Stomach (tissue), 9 donors: ENCODE measurements around the gene MRAS. TPM values are rescaled to one million over a fixed set of nuclear protein-coding genes. Genes with fewer than 3 reads are reported as not detected.
A peak's percentile ranks its signal among the peaks of the same experiment; 100 is the strongest.

Experiments used
- DNase-seq, 2 donors: peaks; one replicate each; pipeline versions ENCODE4 v3.0.0 to v3.0.0-alpha.2; 2013 to 2019
- H3K27ac ChIP-seq, 5 donors: fragments of 200-600 bp in 4 of 5; sonication (generic) in 4 of 5; one replicate each; pipeline ENCODE4 v1.5.1; 2013 to 2019; ENCODE audit warnings: mild to moderate bottlenecking in 1 of 5, moderate library complexity in 1 of 5
- H3K27me3 ChIP-seq, 3 donors: fragments of 200-600 bp; sonication (generic); one replicate each; pipeline ENCODE4 v1.5.1; 2017 to 2019; ENCODE audit warnings: mixed run types in 1 of 3
- H3K36me3 ChIP-seq, 4 donors: fragments of 200-600 bp; sonication (generic); 1 replicate in 3 of 4; 2 replicates in 1 of 4; pipeline ENCODE4 v1.5.1; 2016 to 2019
- H3K4me1 ChIP-seq, 4 donors: fragments of 200-600 bp; sonication (generic); one replicate each; pipeline ENCODE4 v1.5.1; 2016 to 2019
- H3K4me3 ChIP-seq, 4 donors: fragments of 200-600 bp; sonication (generic) in 3 of 4; one replicate each; pipeline ENCODE4 v1.5.1; 2016 to 2019; ENCODE audit warnings: mild to moderate bottlenecking in 1 of 4
- H3K9me3 ChIP-seq, 4 donors: fragments of 200-600 bp; sonication (generic); one replicate each; pipeline ENCODE4 v1.5.1; 2016 to 2019
- EP300 ChIP-seq: sonication (generic); formaldehyde crosslinking; IDR thresholded peaks from one replicate; pipeline ENCODE4 v1.6.1; 2017; ENCODE audit warnings: antibody characterized with exemption
- POLR2A ChIP-seq, 4 donors: fragments of 450-650 bp; IDR thresholded peaks; one replicate each; pipeline ENCODE4 v1.6.1; 2016; ENCODE audit warnings: antibody characterized with exemption in 4 of 4, control low read depth in 2 of 4, mild to moderate bottlenecking in 1 of 4, moderate library complexity in 1 of 4
- POLR2AphosphoS5 ChIP-seq, 3 donors: sonication (generic); formaldehyde crosslinking; IDR thresholded peaks; one replicate each; pipeline ENCODE4 v1.6.1; 2016; ENCODE audit warnings: antibody characterized with exemption in 3 of 3
- WGBS, 5 donors: extraction: QIAGEN DNeasy Blood & Tissue Kit in 3 of 5; methylation state at CpG; one replicate each; pipeline versions ENCODE4 v1.1.5 to v1.1.7; 2013 to 2018; 5-methylcytosine and 5-hydroxymethylcytosine counted together
- intact Hi-C: fragments of 100-400 bp; cut with DNase I; formaldehyde crosslinking; loops from one replicate; pipeline ENCODE4 v1.15.1; 2023; ENCODE audit warnings: low total_unique reads
- polyA plus RNA-seq, 3 donors: library from polyadenylated mRNA; stranded (reverse); fragments of 200-250 nt; gene quantifications; one replicate each; pipeline ENCODE4 v1.2.3, GENCODE V29; 2013
- total RNA-seq, 5 donors: library from RNA; depleted of rRNA; stranded (reverse); fragments of >200 nt; gene quantifications; one replicate each; pipeline versions ENCODE4 v1.1.0 to v1.2.3, GENCODE V29; 2014 to 2016
- TF ChIP-seq, protein P1 (sequence below), 7 experiments: fragments of 450-650 bp in 4 of 7; fragments of 200-600 bp in 3 of 7; sonication (generic) in 3 of 7; IDR thresholded peaks; one replicate each; pipeline ENCODE4 v1.5.1; 2016 to 2019; ENCODE audit warnings: antibody characterized with exemption in 7 of 7, control low read depth in 2 of 7, mild to moderate bottlenecking in 1 of 7
- donor health status: healthy with polysubstance abuse.
- donor health status: Bipolar disorder and iron deficiency.
- donor health status: healthy.

MRAS gene
- total and polyA plus RNA-seq, 8 donors = 4.4 to 28.0 (median 10.5) TPM

DNA sequence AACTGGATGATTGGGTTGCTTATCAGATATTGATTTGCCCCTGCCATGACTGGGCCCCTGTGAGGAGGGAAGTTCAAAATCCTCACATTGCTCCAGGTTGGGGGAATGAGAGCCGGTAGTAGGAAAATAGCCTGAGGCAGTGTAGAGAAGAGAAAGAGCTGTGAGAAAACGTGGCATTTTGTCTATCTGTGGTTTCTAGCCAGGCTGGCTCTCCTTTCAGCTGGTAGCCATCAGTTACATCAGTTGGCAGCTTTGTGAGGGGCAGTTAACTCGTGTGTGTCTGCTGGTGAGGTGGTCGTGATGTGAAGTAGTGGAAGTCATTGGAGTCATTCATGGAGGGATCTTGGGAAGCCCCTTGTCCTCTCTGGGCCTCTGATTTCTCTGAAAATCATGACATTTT is 91.3 kb downstream of the MRAS start:
- intact Hi-C loops = no loop called here
- Histone ChIP-seq H3K4me1 (peaks cover 10 to 48% (median 14%) of the 10 kb centered on the region in 4 donors), H3K27me3 (peaks cover 0 to 36% (median 9%) of the 10 kb centered on the region in 3 donors), H3K27ac (peak overlapping the region in 1 of 5 donors; percentile 37), H3K4me3 (no peak overlapping the region), H3K36me3 (no peaks in the 10 kb centered on the region), H3K9me3 (no peaks in the 10 kb centered on the region)
- 59 to 79% (median 74%) methylated on average over 4 of the region's 4 CpGs for WGBS, 5 donors
- DNase-seq = no peak
- TF ChIP-seq EP300 (no peak), POLR2AphosphoS5 (IDR thresholded peaks at IDR 0.05) (no peak), POLR2A (IDR thresholded peaks at IDR 0.05) (no peak)
- TF ChIP-seq, protein P1, sequence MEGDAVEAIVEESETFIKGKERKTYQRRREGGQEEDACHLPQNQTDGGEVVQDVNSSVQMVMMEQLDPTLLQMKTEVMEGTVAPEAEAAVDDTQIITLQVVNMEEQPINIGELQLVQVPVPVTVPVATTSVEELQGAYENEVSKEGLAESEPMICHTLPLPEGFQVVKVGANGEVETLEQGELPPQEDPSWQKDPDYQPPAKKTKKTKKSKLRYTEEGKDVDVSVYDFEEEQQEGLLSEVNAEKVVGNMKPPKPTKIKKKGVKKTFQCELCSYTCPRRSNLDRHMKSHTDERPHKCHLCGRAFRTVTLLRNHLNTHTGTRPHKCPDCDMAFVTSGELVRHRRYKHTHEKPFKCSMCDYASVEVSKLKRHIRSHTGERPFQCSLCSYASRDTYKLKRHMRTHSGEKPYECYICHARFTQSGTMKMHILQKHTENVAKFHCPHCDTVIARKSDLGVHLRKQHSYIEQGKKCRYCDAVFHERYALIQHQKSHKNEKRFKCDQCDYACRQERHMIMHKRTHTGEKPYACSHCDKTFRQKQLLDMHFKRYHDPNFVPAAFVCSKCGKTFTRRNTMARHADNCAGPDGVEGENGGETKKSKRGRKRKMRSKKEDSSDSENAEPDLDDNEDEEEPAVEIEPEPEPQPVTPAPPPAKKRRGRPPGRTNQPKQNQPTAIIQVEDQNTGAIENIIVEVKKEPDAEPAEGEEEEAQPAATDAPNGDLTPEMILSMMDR (IDR thresholded peaks at IDR 0.05) = no peak

DNA sequence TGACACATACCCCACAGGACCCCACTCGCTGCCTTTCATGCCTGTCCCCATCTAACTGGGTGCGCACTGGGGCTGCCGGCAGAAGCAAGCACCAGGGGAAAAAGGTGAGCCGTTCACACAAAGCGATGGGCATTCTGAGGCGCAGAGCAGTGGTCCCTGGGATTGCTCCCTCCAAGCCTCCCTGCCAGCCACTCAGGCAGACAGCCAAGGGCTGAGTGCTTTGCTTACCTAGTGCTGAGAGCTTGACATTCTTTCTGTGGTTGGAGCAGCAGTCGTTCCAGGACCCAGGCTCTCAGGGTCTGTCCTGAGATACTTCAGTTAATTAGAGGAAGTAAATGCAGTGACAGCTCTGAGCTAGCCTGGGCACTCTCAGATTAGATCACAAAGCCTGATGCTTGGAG is 91.7 kb downstream of the MRAS start:
- peak in 1 of 2 donors; percentile 49 for DNase-seq
- Histone ChIP-seq H3K27ac (peak overlapping the region in 1 of 5 donors; percentile 37), H3K4me1 (peaks cover 6 to 44% (median 10%) of the 10 kb centered on the region in 4 donors), H3K9me3 (no peaks in the 10 kb centered on the region), H3K4me3 (no peak overlapping the region), H3K27me3 (peaks cover 0 to 32% (median 5%) of the 10 kb centered on the region in 3 donors), H3K36me3 (no peaks in the 10 kb centered on the region)
- TF ChIP-seq EP300 = no peak
- TF ChIP-seq, protein P1 (IDR thresholded peaks at IDR 0.05) = no peak
- no peak for TF ChIP-seq POLR2AphosphoS5 (IDR thresholded peaks at IDR 0.05)
- TF ChIP-seq POLR2A (IDR thresholded peaks at IDR 0.05) = no peak
- 72 to 84% (median 81%) methylated on average over 7 of the region's 7 CpGs for WGBS, 5 donors
- intact Hi-C loops = no loop called here

GRCh38 chr3:138440596-138440995 is 92.2 kb downstream of the MRAS start:
- H3K27me3 ChIP-seq = peaks cover 0 to 27% (median 0%) of the 10 kb centered on the region in 3 donors
- DNase-seq = no peak
- intact Hi-C loops = no loop called here
- peak overlapping the region in 1 of 5 donors; percentile 37 for H3K27ac ChIP-seq
- H3K9me3 ChIP-seq = no peaks in the 10 kb centered on the region
- 50 to 86% (median 72%) methylated on average over 2 to 3 of the region's 3 CpGs for WGBS, 5 donors
- H3K4me3 ChIP-seq = no peak overlapping the region
- H3K36me3 ChIP-seq = no peaks in the 10 kb centered on the region
- TF ChIP-seq POLR2AphosphoS5 (IDR thresholded peaks at IDR 0.05) (no peak), EP300 (no peak), POLR2A (IDR thresholded peaks at IDR 0.05) (no peak)
- TF ChIP-seq, protein P1 (IDR thresholded peaks at IDR 0.05) = no peak
- peaks cover under 1 to 41% (median 5%) of the 10 kb centered on the region in 4 donors for H3K4me1 ChIP-seq

DNA sequence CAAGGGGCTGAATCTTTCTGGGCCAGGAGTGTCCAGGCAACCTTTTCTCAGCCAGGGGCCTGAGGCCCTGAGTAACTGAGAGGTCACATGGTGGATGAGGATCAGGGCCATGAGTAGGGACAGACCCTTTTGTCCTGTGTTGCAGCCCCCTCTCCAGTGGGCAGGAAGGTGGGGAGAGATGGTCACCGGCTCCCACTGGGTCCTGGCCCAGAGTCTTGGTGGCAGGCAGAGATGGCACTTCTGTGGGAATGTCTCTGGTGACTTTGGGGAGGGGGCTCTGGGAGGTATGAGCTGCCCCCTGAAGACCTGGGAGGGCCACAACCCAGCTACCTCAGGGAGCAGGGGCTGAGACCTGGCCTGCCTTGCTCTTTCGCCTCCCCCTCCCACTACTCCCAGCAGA is 92.9 kb downstream of the MRAS start:
- WGBS, 5 donors = 93 to 100% (median 100%) methylated on average over 2 of the region's 2 CpGs
- intact Hi-C loops = no loop called here
- H3K4me1 ChIP-seq = peaks cover 0 to 35% (median 2%) of the 10 kb centered on the region in 4 donors
- H3K27me3 ChIP-seq = peaks cover 0 to 20% (median 0%) of the 10 kb centered on the region in 3 donors
- no peak overlapping the region for H3K4me3 ChIP-seq
- H3K36me3 ChIP-seq = no peaks in the 10 kb centered on the region
- no peak for DNase-seq
- TF ChIP-seq POLR2A (IDR thresholded peaks at IDR 0.05) = no peak
- TF ChIP-seq, protein P1 (IDR thresholded peaks at IDR 0.05) = no peak
- TF ChIP-seq POLR2AphosphoS5 (IDR thresholded peaks at IDR 0.05) = no peak
- TF ChIP-seq EP300 = no peak
- no peak overlapping the region for H3K27ac ChIP-seq
- no peaks in the 10 kb centered on the region for H3K9me3 ChIP-seq
